Thyroid gland (tissue), 4 donors: ENCODE results near the gene MACF1. TPM values are rescaled to one million over a fixed set of nuclear protein-coding genes. Genes with fewer than 3 reads are reported as not detected.

Experiments
- DNase-seq, 2 donors: peaks; one replicate each; pipeline ENCODE4 v3.0.0-alpha.2; 2019
- H3K27ac ChIP-seq, 3 donors: fragments of 200-600 bp; sonication (generic); 1 replicate in 2 of 3; 2 replicates in 1 of 3; pipeline ENCODE4 v1.5.1; 2016 to 2019; ENCODE audit warnings: mild to moderate bottlenecking in 1 of 3, moderate library complexity in 1 of 3
- H3K27me3 ChIP-seq: fragments of 200-600 bp; sonication (generic); one replicate; pipeline ENCODE4 v1.5.1; 2019
- H3K36me3 ChIP-seq, 2 donors: fragments of 200-600 bp; sonication (generic); one replicate each; pipeline ENCODE4 v1.5.1; 2016 to 2019
- H3K4me1 ChIP-seq, 2 donors: fragments of 200-600 bp; sonication (generic); one replicate each; pipeline ENCODE4 v1.5.1; 2017 to 2019
- H3K4me3 ChIP-seq, 3 donors: fragments of 200-600 bp; sonication (generic); replicated peaks in 1 of 3; 1 replicate in 2 of 3; 2 replicates in 1 of 3; pipeline ENCODE4 v1.5.1; 2016; ENCODE audit warnings: mild to moderate bottlenecking in 1 of 3
- H3K9me3 ChIP-seq: fragments of 200-600 bp; sonication (generic); one replicate; pipeline ENCODE4 v1.5.1; 2017
- CTCF ChIP-seq, 6 experiments: fragments of 200-600 bp in 3 of 6; fragments of 450-650 bp in 3 of 6; sonication (generic) in 3 of 6; IDR thresholded peaks; one replicate each; pipeline ENCODE4 v1.5.1; 2016 to 2019; ENCODE audit warnings: antibody characterized with exemption in 6 of 6, mild to moderate bottlenecking in 2 of 6, inconsistent platforms in 1 of 6, moderate library complexity in 1 of 6
- POLR2A ChIP-seq, 2 donors: fragments of 450-650 bp; IDR thresholded peaks; one replicate each; pipeline ENCODE4 v1.6.1; 2017; ENCODE audit warnings: antibody characterized with exemption in 2 of 2, mild to moderate bottlenecking in 2 of 2, moderate library complexity in 1 of 2
- WGBS, 2 donors: methylation state at CpG; one replicate each; pipeline ENCODE4 v1.1.5; 2017; 5-methylcytosine and 5-hydroxymethylcytosine counted together
- intact Hi-C: fragments of 100-400 bp; cut with DNase I; formaldehyde crosslinking; loops from one replicate; pipeline ENCODE4 v1.15.1; 2023
- total RNA-seq, 4 donors: library from RNA; depleted of rRNA; stranded (reverse); fragments of >200 nt; gene quantifications; one replicate each; pipeline ENCODE4 v1.2.3, GENCODE V29; 2016

Gene MACF1
- total RNA-seq, 4 donors from 2014 or later: 308 to 834 (median 427) TPM

- H3K27ac ChIP-seq: peak overlapping the region in 2 of 3 donors; percentile 39 to 54
- intact Hi-C loops: no loop called here
- DNase-seq: peak in 1 of 2 donors; percentile 15
- TF ChIP-seq POLR2A (IDR thresholded peaks at IDR 0.05) (no peak), CTCF (IDR thresholded peaks at IDR 0.05) (no peak)
- H3K4me1 ChIP-seq: peaks cover 24 to 27% of the 10 kb centered on the region in 2 donors
- no peaks in the 10 kb centered on the region for H3K27me3 ChIP-seq
- 50 to 51% methylated on average over 9 of the region's 9 CpGs for WGBS, 2 donors
- H3K9me3 ChIP-seq: no peaks in the 10 kb centered on the region
- H3K36me3 ChIP-seq: no peaks in the 10 kb centered on the region
- H3K4me3 ChIP-seq: no peak overlapping the region
These were observed 26.0 kb downstream of the MACF1 start for GRCh38 chr1:39230261-39231190.

- intact Hi-C loops: no loop called here
- 87 to 91% methylated on average over 4 of the region's 4 CpGs for whole genome bisulfite sequencing, 2 donors
- no peaks in the 10 kb centered on the region for H3K27me3 ChIP-seq
- no peak for TF ChIP-seq POLR2A (IDR thresholded peaks at IDR 0.05)
- TF ChIP-seq CTCF (IDR thresholded peaks at IDR 0.05): no peak
- no peak overlapping the region for H3K27ac ChIP-seq
- DNase-seq: no peak
- peaks cover 19% of the 10 kb centered on the region in 2 donors for H3K4me1 ChIP-seq
- H3K9me3 ChIP-seq: no peaks in the 10 kb centered on the region
- no peaks in the 10 kb centered on the region for H3K36me3 ChIP-seq
- H3K4me3 ChIP-seq: no peak overlapping the region
These were observed 32.5 kb downstream of the MACF1 start for GRCh38 chr1:39236971-39237370.

DNA sequence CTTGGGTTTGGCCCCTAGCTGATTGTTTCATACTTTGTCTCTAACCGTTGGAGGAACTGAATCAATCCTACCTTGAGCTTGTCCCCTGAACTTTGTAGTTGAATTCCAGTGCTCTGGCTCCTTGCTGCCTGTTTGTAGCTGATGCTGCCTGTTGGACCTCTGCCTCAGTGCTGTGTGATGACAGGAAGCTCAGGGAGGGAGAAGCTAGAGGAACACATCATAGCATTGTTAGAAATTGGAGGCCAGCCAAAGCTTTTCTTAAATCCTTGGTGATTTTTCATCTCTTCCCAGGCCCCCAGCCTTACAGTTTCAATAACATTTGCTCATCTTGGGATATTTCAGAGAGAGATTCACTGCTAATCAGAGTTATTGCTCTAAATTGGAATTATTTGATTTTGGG lies 34.0 kb downstream of the MACF1 start:
- no peak overlapping the region for H3K4me3 ChIP-seq
- no peaks in the 10 kb centered on the region for H3K27me3 ChIP-seq
- DNase-seq: no peak
- no peak overlapping the region for H3K27ac ChIP-seq
- TF ChIP-seq CTCF (IDR thresholded peaks at IDR 0.05) (no peak), POLR2A (IDR thresholded peaks at IDR 0.05) (no peak)
- H3K4me1 ChIP-seq: peaks cover 12 to 19% of the 10 kb centered on the region in 2 donors
- no peaks in the 10 kb centered on the region for H3K36me3 ChIP-seq
- 46 to 54% methylated on average over 1 of the region's 1 CpG for WGBS, 2 donors
- intact Hi-C loops: no loop called here
- H3K9me3 ChIP-seq: no peaks in the 10 kb centered on the region

DNA sequence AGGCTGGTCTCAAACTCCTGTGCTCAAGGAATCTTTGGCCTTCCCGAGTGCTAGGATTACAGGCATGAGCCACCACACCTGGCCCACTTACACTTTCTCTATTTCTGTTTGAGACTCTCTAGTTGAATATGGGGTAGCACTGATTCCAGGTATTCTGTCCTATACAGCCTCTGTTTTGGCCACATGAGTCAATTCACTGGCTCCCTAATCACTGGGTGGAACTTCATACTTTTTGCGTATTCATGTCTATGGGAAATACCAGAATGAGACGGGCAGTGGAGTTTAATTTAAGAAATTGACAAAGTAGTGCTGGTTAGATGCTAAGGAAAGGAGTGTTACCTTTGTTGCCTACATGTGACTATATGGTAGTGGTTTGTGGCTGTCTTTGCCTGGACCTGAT lies 35.5 kb downstream of the MACF1 start:
- 96% methylated on average over 3 of the region's 3 CpGs for WGBS, 2 donors
- Histone ChIP-seq H3K4me1 (peaks cover 12 to 19% of the 10 kb centered on the region in 2 donors), H3K27ac (no peak overlapping the region), H3K4me3 (no peak overlapping the region), H3K9me3 (no peaks in the 10 kb centered on the region), H3K27me3 (no peaks in the 10 kb centered on the region), H3K36me3 (no peaks in the 10 kb centered on the region)
- no peak for DNase-seq
- intact Hi-C loops: no loop called here
- no peak for TF ChIP-seq CTCF (IDR thresholded peaks at IDR 0.05)

- WGBS, 2 donors: 69 to 83% methylated on average over 2 of the region's 2 CpGs
- Histone ChIP-seq H3K4me3 (no peak overlapping the region), H3K9me3 (no peaks in the 10 kb centered on the region), H3K27me3 (no peaks in the 10 kb centered on the region), H3K36me3 (no peaks in the 10 kb centered on the region), H3K27ac (no peak overlapping the region), H3K4me1 (peaks cover 0 to 5% of the 10 kb centered on the region in 2 donors)
- peak in 1 of 2 donors; percentile 18 for DNase-seq
- TF ChIP-seq CTCF (IDR thresholded peaks at IDR 0.05) (no peak), POLR2A (IDR thresholded peaks at IDR 0.05) (no peak)
- intact Hi-C loops: no loop called here
These were observed 38.8 kb downstream of the MACF1 start for GRCh38 chr1:39243302-39243701.
